Measurements from ENCODE around the gene DENND1B. TPM values are rescaled to one million over a fixed set of nuclear protein-coding genes. Genes with fewer than 3 reads are reported as not detected.
"Not testable (repeated sequence)": the region's sequence is repeated elsewhere in the genome, so short reads cannot be mapped to it uniquely, and the experiment has no call there.

DENND1B gene
- polyA plus RNA-seq, 2 of the 4 experiments (the other 2 are of a cell fraction) = 2.9 to 10.5 TPM

- Histone ChIP-seq H3K9me3 (no peaks in the 10 kb centered on the region), H3K4me3 (no peak overlapping the region), H3K4me2 (no peak overlapping the region), H3K27ac (no peak overlapping the region), H3K4me1 (no peaks in the 10 kb centered on the region)
- ChIA-PET POLR2A (no interaction called here), CTCF (no interaction called here)
- no peak for DNase-seq (ENCODE audit: low read depth in 1 of 2, low spot score in 1 of 2)
- ATAC-seq = no peak
- WGBS (ENCODE audit: missing lambda C conversion rate) = 97% methylated on average over 2 of the region's 2 CpGs
- TF ChIP-seq KDM5A (IDR thresholded peaks at IDR 0.05) = no peak
- no peak for TF ChIP-seq HEYL (CRISPR knock-in tag; IDR thresholded peaks at IDR 0.05)
- no peak for TF ChIP-seq FOSB (CRISPR knock-in tag; IDR thresholded peaks at IDR 0.05)
- TF ChIP-seq ESRRA (IDR thresholded peaks at IDR 0.05; ENCODE audit: borderline replicate concordance, low read length) = no peak
- TF ChIP-seq MYC (IDR thresholded peaks at IDR 0.05; ENCODE audit: borderline replicate concordance, low read length) = no peak
- no peak for TF ChIP-seq USF2 (IDR thresholded peaks at IDR 0.05)
- no peak for TF ChIP-seq CEBPB (IDR thresholded peaks at IDR 0.05)
- FAIRE-seq = no peak
Measured at GRCh38 chr1:197577580-197577979, 197.7 kb downstream of the DENND1B start.

GRCh38 chr1:197575531-197575930 is 199.7 kb downstream of the DENND1B start:
- WGBS (ENCODE audit: missing lambda C conversion rate) = 93% methylated on average over 4 of the region's 4 CpGs
- H3K4me1 ChIP-seq; FAIRE-seq; H3K4me2 ChIP-seq; CTCF ChIA-PET; DNase-seq (ENCODE audit: low read depth in 1 of 2, low spot score in 1 of 2); ATAC-seq; H3K4me3 ChIP-seq; H3K9me3 ChIP-seq; H3K27ac ChIP-seq; POLR2A ChIA-PET: not testable (repeated sequence)

- TF ChIP-seq RFX5 (IDR thresholded peaks at IDR 0.05) (no peak), ZSCAN20 (CRISPR knock-in tag; IDR thresholded peaks at IDR 0.05) (no peak), RAD21 (conservative IDR thresholded peaks at IDR 0.05 in 1 of 2, IDR thresholded peaks at IDR 0.05 in 1 of 2) (no peak), POLR2A (IDR thresholded peaks at IDR 0.05; ENCODE audit: low read length) (no peak), CBX2 (IDR thresholded peaks at IDR 0.05; ENCODE audit: borderline replicate concordance, low read depth) (no peak), EP300 (IDR thresholded peaks at IDR 0.05) (no peak), HEYL (CRISPR knock-in tag; IDR thresholded peaks at IDR 0.05) (no peak), BCL3 (IDR thresholded peaks at IDR 0.05) (no peak), CHD4 (IDR thresholded peaks at IDR 0.05; ENCODE audit: borderline replicate concordance) (no peak), HOXB13 (CRISPR knock-in tag; IDR thresholded peaks at IDR 0.05; ENCODE audit: low read depth) (no peak), USF2 (IDR thresholded peaks at IDR 0.05) (no peak), ELK1 (IDR thresholded peaks at IDR 0.05; ENCODE audit: low read depth, low read length) (no peak)
- 90% methylated on average over 10 of the region's 10 CpGs for WGBS (ENCODE audit: missing lambda C conversion rate)
- DNase-seq (ENCODE audit: low read depth in 1 of 2, low spot score in 1 of 2) (no peak), ATAC-seq (no peak), FAIRE-seq (no peak)
- no peaks in the 10 kb centered on the region for H3K4me1 ChIP-seq
- ChIA-PET POLR2A (no interaction called here), CTCF (interaction anchor here (0.6 kb wide), 1 partner anchor 8 kb away, joined by 3 read pairs; no protein-coding TSS in a partner anchor)
- peaks cover 10% of the 10 kb centered on the region; the same call in 2 of the 3 replicates for H3K9me3 ChIP-seq
- H3K4me3 ChIP-seq = no peak overlapping the region
- H3K4me2 ChIP-seq = no peak overlapping the region
- H3K27ac ChIP-seq = no peak overlapping the region
Measured at GRCh38 chr1:197572169-197572568, 203.1 kb downstream of the DENND1B start.

Measured in A549 (cell line).